ENCODE measurements around the gene LBH. TPM values are rescaled to one million over a fixed set of nuclear protein-coding genes. Genes with fewer than 3 reads are reported as not detected.
A peak's percentile ranks its signal among the peaks of the same experiment; 100 is the strongest.
"Not testable (repeated sequence)": the region's sequence is repeated elsewhere in the genome, so short reads cannot be mapped to it uniquely, and the experiment has no call there.

LBH gene
- total RNA-seq, 1 donor from 2014 or later = 56.4 TPM

DNA sequence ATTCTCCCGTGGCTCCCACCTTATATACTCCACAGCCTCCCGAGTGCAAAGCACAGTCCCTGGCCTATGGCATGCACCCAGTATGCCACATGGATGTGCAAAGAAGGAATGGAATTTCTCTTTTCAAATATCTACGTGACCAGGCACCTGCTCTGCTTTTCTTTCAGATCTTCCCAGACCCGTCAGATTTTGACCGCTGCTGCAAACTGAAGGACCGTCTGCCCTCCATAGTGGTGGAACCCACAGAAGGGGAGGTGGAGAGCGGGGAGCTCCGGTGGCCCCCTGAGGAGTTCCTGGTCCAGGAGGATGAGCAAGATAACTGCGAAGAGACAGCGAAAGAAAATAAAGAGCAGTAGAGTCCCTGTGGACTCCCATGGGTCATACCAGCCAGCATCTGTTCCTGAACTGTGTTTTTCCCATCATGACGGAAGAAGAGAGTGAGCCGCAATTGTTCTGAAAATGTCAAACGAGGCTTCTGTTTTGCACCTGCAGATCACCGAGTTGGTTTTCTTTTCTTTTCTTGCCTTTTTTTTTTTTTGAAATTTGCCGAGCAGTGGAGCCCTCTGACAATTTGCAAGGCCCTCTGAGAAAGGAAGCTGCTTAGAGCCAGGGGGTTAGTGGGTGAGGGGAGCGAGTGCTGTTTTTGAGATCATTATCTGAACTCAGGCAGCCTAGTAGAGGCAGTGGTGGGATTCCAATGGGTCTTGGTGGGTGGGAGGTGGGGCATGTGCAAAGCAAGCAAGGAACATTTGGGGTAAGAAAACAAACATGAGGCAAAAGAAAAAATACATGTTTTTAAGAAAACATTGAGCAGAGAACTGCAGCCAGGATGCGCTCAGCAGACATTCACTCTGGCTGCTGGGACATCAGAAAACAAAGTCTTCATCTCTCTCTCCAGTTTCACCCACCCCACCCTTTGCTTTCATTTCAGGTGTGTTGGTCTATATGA is 26.2 kb downstream of the LBH start:
- no peak for DNase-seq

DNA sequence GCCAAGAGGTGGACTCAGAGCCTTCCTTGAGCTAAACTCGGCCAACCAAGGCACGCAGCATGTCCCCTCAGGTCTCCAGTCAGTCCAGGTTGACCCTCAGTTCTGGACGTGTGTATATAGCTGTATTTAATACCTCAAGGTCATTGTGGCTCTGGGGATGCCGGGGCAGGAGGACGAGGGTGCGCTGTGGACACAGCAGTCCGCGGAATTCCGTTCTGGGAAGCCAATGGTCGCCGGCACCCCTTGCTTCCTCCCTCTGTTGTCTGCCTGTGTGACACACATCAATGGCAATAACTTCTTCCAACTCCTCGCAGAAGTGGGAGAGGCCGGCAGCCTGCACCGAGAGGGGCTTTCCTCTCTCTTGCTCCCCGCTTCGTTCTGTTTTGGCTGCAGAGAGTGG is 27.7 kb downstream of the LBH start:
- no peak for DNase-seq

DNA sequence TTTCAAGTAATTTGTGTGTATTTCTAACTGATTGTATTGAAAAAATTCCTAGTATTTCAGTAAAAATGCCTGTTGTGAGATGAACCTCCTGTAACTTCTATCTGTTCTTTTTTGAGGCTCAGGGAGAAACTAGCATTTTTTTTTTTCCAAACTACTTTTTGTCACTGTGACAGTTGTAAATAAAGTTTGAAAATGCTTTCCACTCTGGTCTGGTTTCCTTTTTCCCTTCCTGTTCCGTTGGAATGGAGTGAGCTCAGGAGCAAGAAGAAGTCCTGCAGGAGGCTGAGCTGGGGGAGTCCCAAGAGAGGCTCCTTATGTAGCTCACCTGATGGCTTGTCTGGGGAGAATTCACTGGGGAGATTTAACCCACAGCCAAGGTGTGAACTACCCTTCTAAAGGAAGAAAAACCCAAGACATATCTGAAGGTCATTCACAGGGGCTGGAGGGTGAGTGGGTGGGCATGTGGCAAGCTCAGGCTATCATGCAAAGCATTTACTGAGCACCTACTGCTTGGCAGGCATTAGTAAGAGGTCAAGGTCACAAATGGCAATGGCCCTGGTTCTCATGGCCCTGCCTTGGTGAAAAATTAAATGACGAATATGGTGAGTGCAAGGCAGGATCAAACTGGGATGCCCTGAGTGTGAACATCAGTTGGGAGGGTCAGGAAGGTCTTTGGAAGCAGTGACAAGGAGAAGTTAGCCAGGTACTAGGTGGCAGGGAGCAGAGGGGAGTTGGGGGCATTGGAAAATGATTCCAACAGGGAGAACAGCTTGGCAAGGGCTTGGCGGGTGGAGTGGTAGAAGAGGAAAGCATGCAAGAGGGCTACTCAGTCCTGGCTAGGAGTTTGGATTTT is 28.7 kb downstream of the LBH start:
- no peak for DNase-seq

DNA sequence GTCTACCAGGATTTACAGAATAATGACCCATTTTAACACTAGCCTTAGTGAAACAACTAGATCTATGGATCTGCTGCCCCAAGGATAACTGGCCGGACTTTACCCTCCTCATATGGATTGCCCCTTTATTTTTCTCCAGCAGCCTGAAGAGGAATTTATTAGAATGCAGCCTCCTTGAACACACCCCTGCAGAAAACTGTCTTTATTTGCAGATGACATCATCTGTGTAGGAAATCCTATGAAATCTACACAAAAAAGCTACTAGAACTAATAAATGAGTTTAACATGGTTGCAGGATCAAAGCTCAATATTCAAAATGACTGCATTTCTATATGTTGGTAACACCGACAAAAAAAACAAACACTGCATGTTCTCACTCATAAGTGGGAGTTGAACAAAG is 29.6 kb downstream of the LBH start:
- DNase-seq = no peak

DNA sequence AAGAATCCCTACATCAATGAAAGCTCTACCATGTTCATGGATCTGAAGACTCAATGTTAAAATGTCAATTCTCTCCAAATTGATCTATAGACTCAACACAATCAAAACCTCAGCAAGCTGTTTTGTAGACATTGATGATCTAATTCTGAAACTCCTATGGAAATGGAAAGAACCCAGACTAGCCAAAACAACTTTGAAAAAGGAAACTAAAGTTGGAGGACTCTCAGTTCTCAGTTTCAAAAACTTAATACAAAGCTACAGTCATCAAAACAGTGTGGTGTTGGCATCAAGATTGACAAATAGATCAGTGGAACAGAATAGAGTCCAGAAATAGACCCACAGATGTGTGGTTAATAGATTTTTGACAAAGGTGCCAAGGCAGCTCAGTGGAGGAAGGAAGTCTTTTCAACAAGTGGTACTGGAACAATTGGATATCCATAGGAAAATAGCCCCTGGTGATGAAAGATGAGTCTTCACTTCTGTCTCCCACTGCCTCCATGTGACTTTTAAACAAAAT is 30.4 kb downstream of the LBH start:
- no peak for DNase-seq

DNA sequence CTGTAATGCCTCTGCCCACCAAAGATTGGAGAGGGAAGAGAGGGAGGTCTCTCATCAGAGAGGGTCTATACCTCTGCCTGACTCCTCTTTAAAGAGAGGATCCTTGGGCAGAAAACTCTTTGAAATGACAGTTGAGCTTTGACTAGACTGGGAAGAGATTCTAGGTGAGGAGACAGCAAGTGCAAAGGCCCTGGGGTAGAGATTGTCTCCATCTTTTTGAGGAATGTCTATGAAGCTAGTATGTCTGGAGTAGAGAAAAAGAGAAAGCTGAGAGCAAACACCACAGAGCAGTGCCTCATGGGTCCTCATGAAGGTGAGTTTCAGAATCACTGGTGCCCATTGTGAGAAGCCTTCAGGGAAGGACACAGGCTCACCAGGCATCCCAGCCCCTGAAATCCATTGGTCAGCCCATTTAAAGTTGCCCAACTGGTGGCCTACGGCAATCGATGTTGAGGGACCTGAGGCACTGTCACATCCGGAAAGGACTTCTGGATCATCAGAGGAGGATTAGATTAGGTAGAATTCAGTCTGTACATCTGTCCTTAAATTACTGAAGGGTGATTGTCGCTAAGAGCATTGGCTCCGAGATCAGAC is 31.5 kb downstream of the LBH start:
- DNase-seq = no peak

DNA sequence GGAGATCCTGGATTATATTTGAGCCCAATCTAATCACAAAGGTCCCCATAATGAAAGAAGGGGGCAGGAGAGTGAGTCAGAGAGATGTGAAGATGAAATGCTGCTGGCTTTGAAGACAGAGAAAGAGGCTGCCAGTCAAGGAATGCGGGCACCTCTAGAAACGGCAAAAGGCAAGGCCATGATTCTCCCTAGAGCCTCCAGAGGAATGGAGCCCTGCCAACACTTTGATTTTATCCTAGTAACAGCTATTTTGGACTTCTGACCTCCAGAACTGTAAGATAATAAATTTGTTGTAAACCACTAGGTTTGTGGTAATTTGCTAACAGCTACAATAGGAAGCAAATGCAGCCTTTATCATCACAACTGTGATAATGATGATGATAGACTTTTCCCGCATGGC is 32.9 kb downstream of the LBH start:
- DNase-seq = no peak

DNA sequence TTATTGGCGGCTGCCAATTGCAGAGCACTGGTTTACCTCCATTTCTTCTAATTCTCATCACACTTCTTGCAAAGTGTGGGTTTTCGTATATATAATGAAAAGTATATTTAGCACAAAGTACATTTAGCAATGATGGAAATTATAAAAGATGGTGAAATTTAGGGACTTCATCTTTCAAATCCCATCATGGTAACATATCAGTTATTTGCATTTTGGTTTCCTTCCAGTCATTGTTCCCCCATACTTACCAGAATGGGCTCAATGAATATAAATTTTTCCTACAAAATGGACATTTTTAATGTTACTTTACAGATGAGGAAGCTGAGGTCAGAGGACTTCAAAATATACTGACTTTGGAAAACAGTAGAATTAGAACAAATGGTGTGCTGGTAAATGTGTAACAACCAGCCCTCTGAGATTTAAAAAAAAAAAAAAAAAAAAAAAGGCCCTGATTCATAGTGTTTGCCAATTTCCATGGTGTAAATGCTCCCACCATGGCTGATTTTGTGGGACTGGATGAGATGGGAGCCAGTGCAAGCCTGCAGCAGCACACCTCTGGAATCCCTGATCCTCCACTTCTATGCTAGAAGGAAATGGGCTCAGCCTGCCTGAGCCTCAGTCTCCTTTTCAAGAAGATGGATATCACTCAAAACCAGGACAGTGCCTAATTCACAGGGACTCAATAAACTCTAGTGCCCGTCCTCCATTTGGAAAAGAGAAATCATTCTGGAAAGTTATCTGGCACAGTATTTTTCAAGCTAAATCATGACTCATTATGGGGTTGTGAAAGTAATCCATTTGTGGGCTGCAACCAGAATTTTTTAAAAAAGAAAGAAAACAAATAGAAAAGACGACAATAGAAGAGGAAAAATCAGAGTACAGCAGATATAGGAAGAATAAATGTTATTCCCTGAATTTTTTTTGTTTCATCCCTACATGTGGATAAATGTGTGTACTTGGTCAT is 34.0 kb downstream of the LBH start:
- no peak for DNase-seq

DNA sequence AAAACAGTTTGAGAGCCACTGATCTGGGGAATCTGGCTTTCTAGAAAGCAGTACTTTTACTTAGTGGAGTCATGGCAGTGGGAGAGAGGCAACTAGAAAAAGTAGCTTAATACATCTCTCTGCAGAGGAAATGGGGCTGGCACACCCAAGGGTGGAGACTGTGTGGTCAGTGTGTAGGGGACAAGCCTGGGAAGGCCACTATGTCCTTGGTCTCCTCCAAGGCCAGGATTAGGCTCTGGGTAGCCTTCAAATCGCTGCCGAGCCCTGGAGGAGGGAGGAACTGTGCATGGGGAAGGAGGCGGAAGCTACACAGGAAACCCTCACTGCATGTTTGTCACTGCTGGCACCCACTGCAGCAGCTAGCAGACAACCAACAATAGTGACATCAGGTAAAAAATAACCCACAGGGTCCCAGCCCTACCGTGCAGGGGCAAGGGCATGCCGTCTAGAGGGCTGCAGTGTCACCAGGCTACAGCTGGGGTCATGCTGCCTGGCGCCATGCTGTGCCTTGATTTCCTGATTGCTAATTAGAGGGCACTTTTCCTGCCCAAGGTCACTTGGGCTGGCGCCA is 34.8 kb downstream of the LBH start:
- DNase-seq = no peak

DNA sequence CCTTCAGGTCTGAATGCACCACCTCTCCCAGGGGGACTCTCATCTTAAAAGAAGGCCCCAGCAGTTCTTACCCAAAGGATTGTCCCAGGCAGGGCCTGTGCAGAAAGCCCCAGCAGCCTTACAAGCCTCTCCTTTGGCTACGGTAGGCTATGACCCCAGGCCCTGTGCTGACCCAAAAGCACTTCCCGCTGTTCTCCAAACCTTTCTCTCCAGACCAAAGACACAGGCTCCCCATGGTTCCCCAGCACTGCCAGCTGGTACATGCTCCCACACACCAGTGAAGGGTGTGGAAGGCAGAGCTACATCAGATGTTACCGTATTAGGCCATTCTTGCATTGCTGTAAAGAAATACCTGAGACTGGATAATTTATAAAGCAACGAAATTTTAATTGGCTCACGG is 35.4 kb downstream of the LBH start:
- no peak for DNase-seq

DNA sequence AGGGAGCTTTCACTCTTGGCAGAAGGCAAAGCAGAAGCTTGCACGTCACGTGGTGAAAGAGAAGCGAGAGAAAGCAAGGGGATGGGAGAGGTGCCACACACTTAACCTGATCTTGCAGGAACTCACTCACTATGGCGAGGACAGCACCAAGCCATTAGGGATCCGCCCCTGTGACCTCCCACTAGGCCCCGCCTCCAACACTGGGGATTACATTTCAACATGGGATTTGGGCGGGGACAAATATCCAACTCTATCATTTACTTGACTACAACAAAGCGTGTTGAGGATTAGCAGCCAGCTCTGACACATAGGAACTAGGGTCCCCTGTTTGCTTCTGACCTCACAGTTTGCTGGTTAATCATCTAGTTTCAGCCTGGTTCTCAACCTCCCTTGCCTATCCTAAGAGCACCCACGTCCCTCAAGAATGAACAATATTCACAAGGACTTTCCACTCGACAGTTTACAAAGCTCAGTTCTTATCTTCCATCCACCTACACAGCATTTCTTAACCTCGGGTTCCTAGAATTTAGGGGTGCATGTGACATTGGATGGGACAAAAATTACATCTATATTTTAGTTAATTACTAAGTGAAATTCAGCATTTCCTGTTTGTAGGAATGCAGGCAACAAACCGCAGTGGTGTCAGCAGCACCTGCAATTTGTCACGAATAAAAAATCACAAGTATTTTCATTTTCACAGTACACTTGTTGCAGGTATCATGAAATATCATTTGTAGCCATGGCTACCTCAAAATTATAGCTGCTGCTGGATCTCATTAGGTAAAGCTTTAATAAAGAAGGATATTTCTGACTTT is 36.0 kb downstream of the LBH start:
- DNase-seq = no peak

DNA sequence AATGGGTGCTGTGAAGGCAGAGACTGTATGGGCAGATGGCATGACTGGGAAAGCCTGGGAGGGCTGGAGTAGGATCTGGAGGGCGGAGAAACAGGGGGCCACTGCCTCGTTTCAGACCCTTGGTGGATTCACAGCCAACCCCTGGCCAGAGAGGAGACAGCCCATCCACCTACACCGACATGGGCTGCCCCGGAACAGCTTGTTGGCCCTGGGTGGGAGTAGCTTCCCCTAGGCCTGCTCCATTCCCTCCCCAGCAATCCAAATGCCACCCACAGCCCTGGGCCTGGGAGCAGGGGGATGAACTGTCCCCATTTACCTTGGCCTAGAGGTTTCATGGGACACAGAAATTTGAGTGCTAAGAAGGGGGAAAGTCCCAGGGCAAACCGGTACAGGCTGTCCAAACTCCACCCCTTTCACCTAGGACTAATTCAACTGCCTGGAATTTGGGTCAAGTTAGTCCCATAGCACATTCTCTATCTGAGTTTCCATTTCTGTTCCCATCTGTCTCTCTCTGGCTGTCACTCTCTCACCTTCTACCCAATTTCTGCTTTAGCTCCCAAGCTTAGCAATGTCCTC is 37.0 kb downstream of the LBH start:
- no peak for DNase-seq

DNA sequence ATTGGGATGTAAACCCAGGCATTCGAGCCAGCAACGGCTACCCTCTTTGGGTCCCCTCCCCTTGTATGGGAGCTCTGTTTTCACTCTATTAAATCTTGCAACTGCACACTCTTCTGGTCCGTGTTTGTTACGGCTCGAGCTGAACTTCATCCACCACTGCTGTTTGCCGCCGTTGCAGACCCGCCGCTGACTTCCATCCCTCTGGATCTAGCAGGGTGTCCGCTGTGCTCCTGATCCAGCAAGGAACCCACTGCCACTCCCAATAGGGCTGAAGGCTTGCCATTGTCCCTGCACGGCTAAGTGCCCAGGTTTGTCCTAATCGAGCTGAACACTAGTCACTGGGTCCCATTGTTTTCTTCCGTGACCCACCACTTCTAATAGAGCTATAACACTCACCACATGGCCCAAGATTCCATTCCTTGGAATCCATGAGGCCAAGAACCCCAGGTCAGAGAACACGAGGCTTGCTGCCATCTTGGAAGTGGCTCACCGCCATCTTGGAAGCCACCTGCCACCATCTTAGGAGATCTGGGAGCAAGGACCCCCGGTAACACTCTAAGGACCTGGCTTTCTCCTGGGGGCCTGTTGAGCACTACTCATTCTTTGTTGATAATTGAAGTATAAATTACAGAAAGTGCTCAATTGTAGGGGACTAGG is 37.9 kb downstream of the LBH start:
- DNase-seq = not testable (repeated sequence)

DNA sequence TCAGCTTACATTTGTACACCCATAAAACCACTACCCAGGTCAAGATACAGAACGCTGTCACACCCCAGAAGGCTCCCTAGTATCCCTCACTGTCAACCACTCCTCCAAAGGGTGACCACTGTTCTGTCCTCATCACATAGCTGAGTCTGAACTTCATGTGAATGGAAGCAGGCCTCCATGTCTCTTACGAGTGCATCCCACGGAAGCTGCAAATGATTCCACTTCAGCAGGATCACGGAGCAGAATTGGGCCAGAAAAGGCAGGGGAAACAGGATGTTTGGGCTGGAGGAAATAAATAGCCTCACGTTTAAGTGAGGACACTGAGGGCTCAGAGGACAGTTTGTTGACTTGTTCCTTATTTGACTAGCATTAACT is 38.4 kb downstream of the LBH start:
- no peak for DNase-seq

DNA sequence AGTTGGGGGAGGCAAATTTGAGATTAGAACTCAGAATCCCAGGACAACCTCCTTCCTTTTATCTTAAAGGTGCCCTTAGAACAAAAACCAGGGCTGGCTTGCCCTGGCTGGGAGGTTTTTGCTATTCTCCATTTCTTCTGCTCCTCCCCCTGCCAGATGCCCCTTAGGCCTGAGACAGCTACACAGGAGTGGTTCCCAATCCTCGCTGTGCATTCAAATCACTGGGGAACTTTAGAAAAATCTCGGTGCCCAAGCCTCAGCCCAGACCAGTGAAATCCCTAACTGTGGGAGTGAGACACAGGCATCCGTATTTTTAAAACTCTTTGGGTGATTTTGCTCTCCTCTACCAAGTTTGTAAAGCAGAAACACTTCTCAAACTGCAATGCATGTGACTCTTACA is 38.8 kb downstream of the LBH start:
- DNase-seq = no peak

DNA sequence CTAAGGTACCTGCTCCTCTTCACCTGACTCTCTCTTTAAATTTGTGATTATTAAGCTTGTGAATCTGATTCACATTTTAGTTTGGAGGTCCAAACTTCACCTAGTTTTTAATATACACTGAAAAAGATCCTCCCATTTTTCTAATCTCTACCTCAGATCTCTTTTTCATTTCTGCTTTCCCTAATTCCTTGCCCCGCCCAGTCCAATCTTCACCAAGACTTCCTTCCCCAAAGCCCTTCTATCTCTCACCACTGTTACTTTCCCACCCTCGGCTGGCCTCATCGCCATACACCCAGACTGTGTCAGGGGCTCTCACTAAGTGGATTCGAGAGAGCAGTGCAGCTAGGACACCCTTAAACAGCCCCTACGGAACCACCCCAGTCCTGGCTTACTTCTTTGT is 40.0 kb downstream of the LBH start:
- no peak for DNase-seq

DNA sequence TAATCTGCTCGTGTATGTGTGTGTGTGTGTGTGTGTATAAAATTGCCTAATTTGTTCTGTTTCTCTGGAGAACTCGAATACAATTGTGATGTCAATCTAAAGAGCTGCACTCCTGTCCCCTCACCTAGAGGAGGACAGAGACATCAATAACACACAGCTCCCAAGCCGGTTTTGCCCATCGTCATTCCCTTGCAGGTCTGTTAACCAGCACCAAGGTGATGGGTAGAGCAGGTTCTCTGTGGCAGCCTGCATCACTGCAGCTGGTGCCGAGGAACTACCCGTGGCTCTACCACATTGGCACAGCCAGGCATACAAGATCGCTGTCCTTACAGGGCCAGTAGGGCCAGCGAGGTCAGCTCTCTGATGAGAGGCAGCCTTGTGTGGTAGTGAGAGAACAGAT is 41.0 kb downstream of the LBH start:
- DNase-seq = no peak

DNA sequence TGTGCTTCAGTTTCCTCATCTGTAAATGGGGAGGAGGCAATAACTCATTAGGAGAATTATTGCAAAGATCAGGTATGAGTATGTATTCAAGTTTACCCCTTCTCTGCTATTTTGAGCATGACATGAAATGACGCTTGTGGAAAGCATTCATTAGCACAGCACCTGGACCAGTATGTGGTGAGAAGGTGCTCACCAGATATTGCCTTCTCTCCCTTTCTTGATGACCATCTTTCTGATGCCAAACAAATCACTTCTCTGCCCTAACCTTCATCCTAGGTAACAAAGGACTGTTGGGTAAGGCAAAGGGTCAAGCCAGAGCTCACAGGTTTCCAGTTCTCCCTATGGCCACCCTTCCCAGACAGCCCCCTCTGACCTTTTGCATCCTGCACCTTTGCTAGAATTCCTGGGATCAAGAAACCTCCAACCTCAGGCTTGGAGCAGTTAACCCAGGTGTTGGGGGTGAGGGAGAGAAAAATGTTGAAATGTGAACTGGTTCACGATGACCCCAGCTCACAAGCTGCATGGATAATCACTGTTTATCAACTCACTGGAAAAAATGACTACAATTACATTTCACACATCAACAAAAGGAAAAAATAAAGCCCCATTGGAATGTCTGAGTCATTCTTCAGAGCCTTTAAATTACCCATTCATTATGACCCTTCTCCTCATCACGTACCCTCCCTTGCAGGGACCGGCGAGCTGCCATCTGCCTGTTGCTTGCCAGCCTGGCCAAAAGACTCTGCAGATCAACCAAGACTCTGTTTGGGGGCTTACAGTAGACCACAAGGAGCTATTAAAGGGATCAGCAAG is 41.6 kb downstream of the LBH start:
- DNase-seq = peak; percentile 37

DNA sequence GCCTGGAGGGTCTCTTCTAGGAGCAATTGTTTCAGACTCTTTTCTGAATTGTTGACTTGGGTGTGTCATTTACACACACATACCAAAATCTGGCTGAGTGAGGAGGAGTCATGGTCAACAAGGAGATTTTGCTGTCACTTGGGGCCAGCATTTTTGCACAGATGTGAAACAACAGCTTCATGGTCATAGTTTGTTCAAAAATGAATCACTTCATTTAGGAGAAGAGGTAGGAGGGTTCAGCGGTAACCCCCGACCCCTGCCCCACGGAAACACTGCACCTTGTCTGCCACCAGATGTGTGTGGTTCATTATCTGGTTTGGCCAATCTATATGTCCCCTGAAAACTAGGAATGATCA is 42.2 kb downstream of the LBH start:
- DNase-seq = no peak

Measured in tongue (tissue), 2 donors.